Fibroblast of lung (primary cell): ENCODE data around the gene PLEKHG4B.

Source experiments
- CTCF ChIP-seq, 2 donors: IDR thresholded peaks in 1 of 2; conservative IDR thresholded peaks in 1 of 2; 1 replicate in 1 of 2; 2 replicates in 1 of 2; pipeline ENCODE4 v1.5.1; 2011 to 2012; ENCODE audit warnings: low read length in 2 of 2, control low read depth in 1 of 2, inconsistent platforms in 1 of 2, low read depth in 1 of 2, mild to moderate bottlenecking in 1 of 2
- EZH2 ChIP-seq: IDR thresholded peaks from 2 replicates; pipeline ENCODE4 v1.5.1; 2012; ENCODE audit warnings: low read length, control low read depth, mild to moderate bottlenecking; ENCODE audit errors: missing control alignments

- TF ChIP-seq CTCF (conservative IDR thresholded peaks at IDR 0.05 in 1 of 2, IDR thresholded peaks at IDR 0.05 in 1 of 2; ENCODE audit: low read depth in 1 of 2, low read length in 2 of 2) (no peak), EZH2 (no peak)
Measured at GRCh38 chr5:167511-167910, 75.5 kb downstream of the PLEKHG4B start.
